ENCODE results near the gene LNX1. TPM values are rescaled to one million over a fixed set of nuclear protein-coding genes. Genes with fewer than 3 reads are reported as not detected.

The LNX1 gene
- total RNA-seq, 1 donor from 2014 or later: not detected

GRCh38 chr4:53599632-53600031 lies 8.3 kb upstream of the LNX1 start:
- intact Hi-C loops (cut with micrococcal nuclease): loop anchor here (10.0 kb wide), 1 partner anchor 405 kb away; no protein-coding TSS in a partner anchor

GRCh38 chr4:53598901-53599300 lies 7.6 kb upstream of the LNX1 start:
- intact Hi-C loops (cut with micrococcal nuclease): loop anchor here (10.0 kb wide), 1 partner anchor 404 kb away; no protein-coding TSS in a partner anchor

GRCh38 chr4:53598483-53598882 lies 7.2 kb upstream of the LNX1 start:
- intact Hi-C loops (cut with micrococcal nuclease): loop anchor here (10.0 kb wide), 1 partner anchor 404 kb away; no protein-coding TSS in a partner anchor

- intact Hi-C loops (cut with micrococcal nuclease): loop anchor here (10.0 kb wide), 1 partner anchor 402 kb away; no protein-coding TSS in a partner anchor
These were observed 5.6 kb upstream of the LNX1 start for GRCh38 chr4:53596901-53597300.

- intact Hi-C loops (cut with micrococcal nuclease): loop anchor here (10.0 kb wide), 1 partner anchor 401 kb away; no protein-coding TSS in a partner anchor
These were observed 4.5 kb upstream of the LNX1 start for GRCh38 chr4:53595834-53596233.

- intact Hi-C loops (cut with micrococcal nuclease): loop anchor here (10.0 kb wide), 1 partner anchor 400 kb away; no protein-coding TSS in a partner anchor
These were observed 3.9 kb upstream of the LNX1 start for GRCh38 chr4:53595204-53595603.

GRCh38 chr4:53593765-53594164 lies 2.5 kb upstream of the LNX1 start:
- intact Hi-C loops (cut with micrococcal nuclease): loop anchor here (10.0 kb wide), 1 partner anchor 399 kb away; no protein-coding TSS in a partner anchor

GRCh38 chr4:53592686-53593501 lies 1.6 kb upstream of the LNX1 start:
- intact Hi-C loops (cut with micrococcal nuclease): loop anchor here (10.0 kb wide), 1 partner anchor 398 kb away; no protein-coding TSS in a partner anchor

GRCh38 chr4:53592122-53592521 lies 836 bp upstream of the LNX1 start:
- intact Hi-C loops (cut with micrococcal nuclease): loop anchor here (10.0 kb wide), 1 partner anchor 397 kb away; no protein-coding TSS in a partner anchor

GRCh38 chr4:53590187-53590586 lies 1.1 kb downstream of the LNX1 start:
- intact Hi-C loops (cut with micrococcal nuclease): loop anchor here (10.0 kb wide), 1 partner anchor 395 kb away; no protein-coding TSS in a partner anchor

- intact Hi-C loops (cut with micrococcal nuclease): no loop called here
These were observed 1.8 kb downstream of the LNX1 start for GRCh38 chr4:53589511-53589910.

GRCh38 chr4:53587135-53587534 lies 4.2 kb downstream of the LNX1 start:
- intact Hi-C loops (cut with micrococcal nuclease): no loop called here

GRCh38 chr4:53586121-53586816 lies 5.0 kb downstream of the LNX1 start:
- intact Hi-C loops (cut with micrococcal nuclease): no loop called here

- intact Hi-C loops (cut with micrococcal nuclease): no loop called here
These were observed 6.6 kb downstream of the LNX1 start for GRCh38 chr4:53584658-53585057.

- intact Hi-C loops (cut with micrococcal nuclease): no loop called here
These were observed 7.8 kb downstream of the LNX1 start for GRCh38 chr4:53583513-53583912.

GRCh38 chr4:53582194-53582593 lies 9.1 kb downstream of the LNX1 start:
- intact Hi-C loops (cut with micrococcal nuclease): no loop called here

- intact Hi-C loops (cut with micrococcal nuclease): no loop called here
These were observed 11.0 kb downstream of the LNX1 start for GRCh38 chr4:53580274-53580673.

GRCh38 chr4:53579826-53580225 lies 11.5 kb downstream of the LNX1 start:
- intact Hi-C loops (cut with micrococcal nuclease): no loop called here

GRCh38 chr4:53576676-53577372 lies 14.5 kb downstream of the LNX1 start:
- intact Hi-C loops (cut with micrococcal nuclease): no loop called here

GRCh38 chr4:53576071-53576617 lies 15.1 kb downstream of the LNX1 start:
- intact Hi-C loops (cut with micrococcal nuclease): no loop called here

GRCh38 chr4:53575552-53575951 lies 15.7 kb downstream of the LNX1 start:
- intact Hi-C loops (cut with micrococcal nuclease): no loop called here

Data from T-helper 1 cell treated with Interleukin-12 subunit alpha and Interleukin-12 subunit beta and Interleukin-4 antibody, amounts not matched to agents 30 ng/mL and 1 ng/mL, for 36 hours (primary cell).